H9 (cell line): Measurements from ENCODE around the gene IL15. TPM values are rescaled to one million over a fixed set of nuclear protein-coding genes. Genes with fewer than 3 reads are reported as not detected.

Experiments
- DNase-seq: peaks from one replicate; pipeline ENCODE4 v3.0.0-alpha.2; 2017
- H2AFZ ChIP-seq: one replicate; pipeline ENCODE4 v1.6.1; 2013; ENCODE audit warnings: mild to moderate bottlenecking, low read length, control low read depth, moderate library complexity
- H2AK5ac ChIP-seq: 2 replicates; pipeline ENCODE4 v1.6.1; 2013; ENCODE audit warnings: low read length, control low read depth, mixed read lengths; ENCODE audit not compliant: insufficient read length
- H2BK120ac ChIP-seq: one replicate; pipeline ENCODE4 v1.6.1; 2013; ENCODE audit warnings: low read depth, mild to moderate bottlenecking, low read length, control low read depth, inconsistent platforms; ENCODE audit not compliant: poor library complexity, severe bottlenecking
- H2BK12ac ChIP-seq: 2 replicates; pipeline ENCODE4 v1.6.1; 2013; ENCODE audit warnings: low read length, control low read depth, mixed read lengths, low read depth; ENCODE audit not compliant: insufficient read length
- H2BK15ac ChIP-seq: 2 replicates; pipeline ENCODE4 v1.6.1; 2013; ENCODE audit warnings: low read depth, low read length, control low read depth
- H2BK20ac ChIP-seq: one replicate; pipeline ENCODE4 v1.6.1; 2013; ENCODE audit warnings: low read depth, mild to moderate bottlenecking, low read length, control low read depth, inconsistent platforms; ENCODE audit not compliant: poor library complexity, severe bottlenecking
- H2BK5ac ChIP-seq: 2 replicates; pipeline ENCODE4 v1.6.1; 2013; ENCODE audit warnings: low read length, control low read depth, mixed read lengths; ENCODE audit not compliant: insufficient read length
- H3K14ac ChIP-seq: 2 replicates; pipeline ENCODE4 v1.6.1; 2013; ENCODE audit warnings: low read length, control low read depth; ENCODE audit not compliant: insufficient read depth
- H3K18ac ChIP-seq: 2 replicates; pipeline ENCODE4 v1.6.1; 2013; ENCODE audit warnings: low read depth, mild to moderate bottlenecking, mixed read lengths, low read length, control low read depth; ENCODE audit not compliant: insufficient read length
- H3K23ac ChIP-seq: 2 replicates; pipeline ENCODE4 v1.6.1; 2013; ENCODE audit warnings: low read length, control low read depth, mixed read lengths, low read depth; ENCODE audit not compliant: insufficient read length
- H3K23me2 ChIP-seq: 2 replicates; pipeline ENCODE4 v1.6.1; 2013; ENCODE audit warnings: low read depth, mild to moderate bottlenecking, mixed read lengths, low read length, control low read depth; ENCODE audit not compliant: insufficient read length, poor library complexity, severe bottlenecking
- H3K27ac ChIP-seq: 2 replicates; pipeline ENCODE4 v1.5.1; 2013; ENCODE audit warnings: low read length, control low read depth, mixed read lengths, low read depth; ENCODE audit not compliant: insufficient read length
- H3K27me3 ChIP-seq: 2 replicates; pipeline ENCODE4 v1.6.1; 2013; ENCODE audit warnings: low read length, control low read depth, inconsistent platforms; ENCODE audit not compliant: insufficient read depth
- H3K4ac ChIP-seq: 2 replicates; pipeline ENCODE4 v1.6.1; 2013; ENCODE audit warnings: low read depth, mild to moderate bottlenecking, control low read depth, inconsistent platforms, low read length, moderate library complexity
- H3K4me1 ChIP-seq: 2 replicates; pipeline ENCODE4 v1.6.1; 2013; ENCODE audit warnings: low read length, control low read depth, inconsistent platforms; ENCODE audit not compliant: insufficient read depth
- H3K4me2 ChIP-seq: 2 replicates; pipeline ENCODE4 v1.6.1; 2013; ENCODE audit warnings: low read length, control low read depth, mixed read lengths; ENCODE audit not compliant: insufficient read length, insufficient read depth
- H3K56ac ChIP-seq: 2 replicates; pipeline ENCODE4 v1.6.1; 2013; ENCODE audit warnings: low read depth, mild to moderate bottlenecking, mixed read lengths, low read length, control low read depth; ENCODE audit not compliant: insufficient read length
- H3K79me1 ChIP-seq: 2 replicates; pipeline ENCODE4 v1.6.1; 2013; ENCODE audit warnings: low read depth, mild to moderate bottlenecking, moderate library complexity, low read length, control low read depth, inconsistent platforms; ENCODE audit not compliant: insufficient read depth, poor library complexity, severe bottlenecking
- H3K79me2 ChIP-seq: 2 replicates; pipeline ENCODE4 v1.6.1; 2013; ENCODE audit warnings: low read length, control low read depth, inconsistent platforms; ENCODE audit not compliant: insufficient read depth
- H3K9ac ChIP-seq: 2 replicates; pipeline ENCODE4 v1.6.1; 2013; ENCODE audit warnings: low read length, control low read depth, mixed read lengths; ENCODE audit not compliant: insufficient read length; ENCODE audit errors: extremely low read depth
- H3K9me3 ChIP-seq: one replicate; pipeline ENCODE4 v1.6.1; 2013; ENCODE audit warnings: low read depth, low read length, inconsistent platforms; ENCODE audit not compliant: control insufficient read depth
- H3T11ph ChIP-seq: one replicate; pipeline ENCODE4 v1.6.1; 2013; ENCODE audit warnings: mild to moderate bottlenecking, low read length, control low read depth, inconsistent platforms
- H4K20me1 ChIP-seq: one replicate; pipeline ENCODE4 v1.6.1; 2013; ENCODE audit not compliant: control insufficient read depth, insufficient read length, insufficient read depth
- H4K5ac ChIP-seq: 2 replicates; pipeline ENCODE4 v1.6.1; 2013; ENCODE audit warnings: low read depth, mild to moderate bottlenecking, mixed read lengths, low read length, control low read depth; ENCODE audit not compliant: insufficient read length
- H4K8ac ChIP-seq: replicated peaks from 2 replicates; pipeline ENCODE4 v1.6.1; 2013; ENCODE audit warnings: low read length, control low read depth, mixed read lengths, low read depth; ENCODE audit not compliant: insufficient read length
- H4K91ac ChIP-seq: 2 replicates; pipeline ENCODE4 v1.6.1; 2013; ENCODE audit warnings: low read depth, mild to moderate bottlenecking, moderate library complexity, mixed read lengths, low read length, control low read depth; ENCODE audit not compliant: insufficient read length
- H3K27ac Mint-ChIP-seq, 3 experiments: 2 replicates in 2 of 3; 3 replicates in 1 of 3; pipeline ENCODE4 v1.8.0; 2020 to 2021; ENCODE audit warnings: mixed read lengths in 3 of 3, mild to moderate bottlenecking in 1 of 3, moderate library complexity in 1 of 3
- H3K27me3 Mint-ChIP-seq: 2 replicates; pipeline ENCODE4 v1.8.0; 2021; ENCODE audit warnings: low read depth, mild to moderate bottlenecking, moderate library complexity, mixed read lengths
- H3K36me3 Mint-ChIP-seq, 3 experiments: 2 replicates in 2 of 3; 3 replicates in 1 of 3; pipeline ENCODE4 v1.8.0; 2020 to 2021; ENCODE audit warnings: low read depth in 3 of 3, mixed read lengths in 3 of 3; ENCODE audit not compliant: insufficient read depth in 1 of 3
- H3K4me1 Mint-ChIP-seq, 2 experiments: 2 replicates each; pipeline ENCODE4 v1.8.0; 2020; ENCODE audit warnings: mixed read lengths in 2 of 2
- H3K4me3 Mint-ChIP-seq, 2 experiments: 2 replicates in 1 of 2; 3 replicates in 1 of 2; pipeline ENCODE4 v1.8.0; 2020 to 2021; ENCODE audit warnings: mild to moderate bottlenecking in 2 of 2, mixed read lengths in 2 of 2, moderate library complexity in 1 of 2
- H3K9me3 Mint-ChIP-seq, 2 experiments: 2 replicates in 1 of 2; 3 replicates in 1 of 2; pipeline ENCODE4 v1.8.0; 2020; ENCODE audit warnings: mild to moderate bottlenecking in 2 of 2, mixed read lengths in 2 of 2, moderate library complexity in 1 of 2
- WGBS: extraction: QIAGEN DNeasy Blood & Tissue Kit; methylation state at CpG from one replicate; pipeline ENCODE4 v1.1.7; 2013; ENCODE audit warnings: missing lambda C conversion rate, low lambda C conversion rate, mixed read lengths; ENCODE audit not compliant: insufficient read length; ENCODE audit errors: extremely low coverage; 5-methylcytosine and 5-hydroxymethylcytosine counted together
- total RNA-seq: library from RNA; stranded (reverse); gene quantifications from 2 replicates; pipeline ENCODE4 v1.2.1, GENCODE V29; 2021
- TF ChIP-seq, protein P1 (sequence below): fragments of 200-600 bp; sonication (generic); conservative IDR thresholded peaks from 3 replicates; pipeline ENCODE4 v1.8.0; 2021; ENCODE audit warnings: antibody characterized with exemption, mild to moderate bottlenecking

IL15 gene
- total RNA-seq, 1 experiment from 2014 or later, result 0.61 TPM

DNA sequence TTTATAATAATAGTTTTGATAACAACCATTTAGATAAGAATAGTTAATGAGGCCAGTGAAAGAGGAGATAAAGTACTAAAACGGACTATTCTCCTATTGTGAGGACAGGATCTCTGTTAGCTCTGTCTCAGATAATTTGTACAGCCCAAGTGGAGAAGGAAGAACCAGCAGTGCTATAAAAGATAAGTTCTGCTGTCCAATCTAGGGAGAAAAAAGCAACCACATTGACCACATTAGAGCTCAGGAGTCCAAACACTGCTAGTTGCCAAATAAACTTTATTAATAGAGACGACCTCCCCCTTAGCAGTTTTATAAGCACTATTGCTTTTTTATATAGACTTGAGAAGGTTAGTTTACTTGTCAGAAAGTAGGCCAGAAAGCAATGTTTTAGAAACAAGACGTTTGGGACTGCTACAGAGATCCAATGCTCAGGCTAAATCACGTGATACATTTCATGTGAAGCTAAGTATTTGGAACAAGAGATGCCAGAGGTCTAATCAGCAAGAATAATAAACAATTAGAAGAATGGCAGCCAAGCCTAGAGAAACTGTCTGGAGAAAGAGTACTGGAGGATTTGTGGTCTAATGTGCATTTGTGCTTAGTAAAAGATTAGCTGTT, 15.9 kb downstream of the IL15 start:
- Histone ChIP-seq H2BK12ac (no peak overlapping the region), H3K27me3 (no peaks in the 10 kb centered on the region), H3K79me2 (no peaks in the 10 kb centered on the region), H3K4me2 (no peak overlapping the region), H3K56ac (no peak overlapping the region), H3K23ac (no peak overlapping the region), H3K9ac (no peak overlapping the region), H3K9me3 (no peaks in the 10 kb centered on the region), H4K5ac (no peak overlapping the region), H4K20me1 (no peaks in the 10 kb centered on the region), H3K79me1 (no peaks in the 10 kb centered on the region), H2BK5ac (no peak overlapping the region), H2BK20ac (no peak overlapping the region), H2BK15ac (no peak overlapping the region), H2BK120ac (no peak overlapping the region), H4K91ac (no peak overlapping the region), H2AK5ac (no peak overlapping the region), H3K4me1 (no peaks in the 10 kb centered on the region), H3K23me2 (no peaks in the 10 kb centered on the region), H4K8ac (no peak overlapping the region), H2AFZ (no peak overlapping the region), H3K14ac (no peak overlapping the region), H3K18ac (no peak overlapping the region), H3K27ac (no peak overlapping the region), H3K4ac (no peak overlapping the region), H3T11ph (no peak overlapping the region)
- DNase-seq, result no peak
- Mint-ChIP-seq H3K4me1 (no peaks in the 10 kb centered on the region), H3K36me3 (no peaks in the 10 kb centered on the region), H3K4me3 (no peak overlapping the region), H3K27me3 (no peaks in the 10 kb centered on the region), H3K27ac (no peak overlapping the region), H3K9me3 (no peaks in the 10 kb centered on the region)
- no CpG with 5 or more reads among the region's 4 CpGs for WGBS
- TF ChIP-seq, protein P1, sequence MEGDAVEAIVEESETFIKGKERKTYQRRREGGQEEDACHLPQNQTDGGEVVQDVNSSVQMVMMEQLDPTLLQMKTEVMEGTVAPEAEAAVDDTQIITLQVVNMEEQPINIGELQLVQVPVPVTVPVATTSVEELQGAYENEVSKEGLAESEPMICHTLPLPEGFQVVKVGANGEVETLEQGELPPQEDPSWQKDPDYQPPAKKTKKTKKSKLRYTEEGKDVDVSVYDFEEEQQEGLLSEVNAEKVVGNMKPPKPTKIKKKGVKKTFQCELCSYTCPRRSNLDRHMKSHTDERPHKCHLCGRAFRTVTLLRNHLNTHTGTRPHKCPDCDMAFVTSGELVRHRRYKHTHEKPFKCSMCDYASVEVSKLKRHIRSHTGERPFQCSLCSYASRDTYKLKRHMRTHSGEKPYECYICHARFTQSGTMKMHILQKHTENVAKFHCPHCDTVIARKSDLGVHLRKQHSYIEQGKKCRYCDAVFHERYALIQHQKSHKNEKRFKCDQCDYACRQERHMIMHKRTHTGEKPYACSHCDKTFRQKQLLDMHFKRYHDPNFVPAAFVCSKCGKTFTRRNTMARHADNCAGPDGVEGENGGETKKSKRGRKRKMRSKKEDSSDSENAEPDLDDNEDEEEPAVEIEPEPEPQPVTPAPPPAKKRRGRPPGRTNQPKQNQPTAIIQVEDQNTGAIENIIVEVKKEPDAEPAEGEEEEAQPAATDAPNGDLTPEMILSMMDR, result no peak
